ENCODE measurements around the gene TFAP2B.
A peak's percentile ranks its signal among the peaks of the same experiment; 100 is the strongest.

The TFAP2B gene

GRCh38 chr6:50818673-50819072 is at the start of gene TFAP2B:
Gene TFAP2B, plus strand, starts transcription at chr6:50818871. Its CDS starts 21 bp downstream, at chr6:50818892.
- DNase-seq, result no peak

GRCh38 chr6:50778696-50779095 is 40.0 kb upstream of the TFAP2B start:
- DNase-seq, result no peak
- no peak for ATAC-seq

More at GRCh38 chr6:50818673-50819072, at the start of gene TFAP2B:
- ATAC-seq, result no peak

GRCh38 chr6:50780382-50780781 is 38.3 kb upstream of the TFAP2B start:
- ATAC-seq, result no peak
- DNase-seq, result no peak

- DNase-seq (no peak), ATAC-seq (no peak)
Measured at GRCh38 chr6:50785921-50786320, 32.8 kb upstream of the TFAP2B start.

- ATAC-seq, result no peak
- no peak for DNase-seq
Measured at GRCh38 chr6:50791900-50792508, 26.7 kb upstream of the TFAP2B start.

GRCh38 chr6:50792771-50793170 is 25.9 kb upstream of the TFAP2B start:
- ATAC-seq (no peak), DNase-seq (no peak)

- ATAC-seq (no peak), DNase-seq (no peak)
Measured at GRCh38 chr6:50795574-50795973, 23.1 kb upstream of the TFAP2B start.

- DNase-seq (no peak), ATAC-seq (no peak)
Measured at GRCh38 chr6:50804283-50804682, 14.4 kb upstream of the TFAP2B start.

GRCh38 chr6:50807035-50807434 is 11.6 kb upstream of the TFAP2B start:
- DNase-seq (no peak), ATAC-seq (no peak)

- ATAC-seq (no peak), DNase-seq (no peak)
Measured at GRCh38 chr6:50815436-50816114, 3.1 kb upstream of the TFAP2B start.

- DNase-seq (peak; percentile 71), ATAC-seq (peak; percentile 52)
Measured at GRCh38 chr6:50816115-50816675, 2.5 kb upstream of the TFAP2B start.

GRCh38 chr6:50816947-50817645 is 1.6 kb upstream of the TFAP2B start:
- ATAC-seq, result no peak
- no peak for DNase-seq

- DNase-seq, result no peak
- ATAC-seq, result no peak
Measured at GRCh38 chr6:50817646-50817950, 1.1 kb upstream of the TFAP2B start.

GRCh38 chr6:50818020-50818419 is 651 bp upstream of the TFAP2B start:
- no peak for ATAC-seq

GRCh38 chr6:50819466-50819903 is 814 bp downstream of the TFAP2B start:
- no peak for DNase-seq
- ATAC-seq, result no peak

More at GRCh38 chr6:50818020-50818419, 651 bp upstream of the TFAP2B start:
- DNase-seq, result no peak

- DNase-seq, result no peak
- ATAC-seq, result no peak
Measured at GRCh38 chr6:50819904-50820868, 1.5 kb downstream of the TFAP2B start.

GRCh38 chr6:50820869-50821264 is 2.2 kb downstream of the TFAP2B start:
- no peak for ATAC-seq
- no peak for DNase-seq

GRCh38 chr6:50821441-50822077 is 2.9 kb downstream of the TFAP2B start:
- ATAC-seq, result no peak

GRCh38 chr6:50822078-50822476 is 3.4 kb downstream of the TFAP2B start:
- DNase-seq (no peak), ATAC-seq (no peak)

More at GRCh38 chr6:50821441-50822077, 2.9 kb downstream of the TFAP2B start:
- DNase-seq, result no peak

- no peak for ATAC-seq
Measured at GRCh38 chr6:50823094-50823920, 4.6 kb downstream of the TFAP2B start.

More at GRCh38 chr6:50823094-50823920, 4.6 kb downstream of the TFAP2B start:
- no peak for DNase-seq
